H1 (cell line): Measurements from ENCODE around the gene SAE1. TPM values are rescaled to one million over a fixed set of nuclear protein-coding genes. Genes with fewer than 3 reads are reported as not detected.

Experiments
- GABPA ChIP-seq: IDR thresholded peaks from 2 replicates; pipeline ENCODE4 v1.6.1; 2011; ENCODE audit warnings: mild to moderate bottlenecking, low read length, moderate library complexity, borderline replicate concordance; ENCODE audit not compliant: insufficient read depth
- HDAC6 ChIP-seq: IDR thresholded peaks from one replicate; pipeline ENCODE4 v1.7.1; 2012; ENCODE audit warnings: low read depth, mild to moderate bottlenecking, inconsistent platforms, low read length, moderate library complexity
- JUN ChIP-seq: IDR thresholded peaks from 2 replicates; pipeline ENCODE4 v1.6.1; 2011; ENCODE audit warnings: low read depth, mild to moderate bottlenecking, improper control_type of control experiment, low read length
- POLR2A ChIP-seq, 2 experiments: IDR thresholded peaks; 1 replicate in 1 of 2; 2 replicates in 1 of 2; pipeline ENCODE4 v1.6.1; 2011; ENCODE audit warnings: low read depth in 2 of 2, low read length in 2 of 2, mild to moderate bottlenecking in 2 of 2; ENCODE audit errors: control extremely low read depth in 1 of 2
- POLR2AphosphoS5 ChIP-seq: IDR thresholded peaks from 2 replicates; pipeline ENCODE4 v1.6.1; 2011; ENCODE audit warnings: low read depth, low read length
- RBBP5 ChIP-seq: IDR thresholded peaks from 2 replicates; pipeline ENCODE4 v1.7.1; 2012; ENCODE audit warnings: low read depth, mild to moderate bottlenecking, inconsistent platforms, low read length, moderate library complexity, borderline replicate concordance
- SP1 ChIP-seq: IDR thresholded peaks from 2 replicates; pipeline ENCODE4 v1.6.1; 2011; ENCODE audit warnings: low read depth, low read length
- SUZ12 ChIP-seq: fragments of 200-600 bp; sonication (generic); IDR thresholded peaks from 2 replicates; pipeline ENCODE4 v1.6.1; 2012; ENCODE audit warnings: mild to moderate bottlenecking, inconsistent platforms, low read length, moderate library complexity, mixed read lengths
- TAF1 ChIP-seq: IDR thresholded peaks from 2 replicates; pipeline ENCODE4 v1.6.1; 2011; ENCODE audit warnings: mild to moderate bottlenecking, low read depth, low read length
- polyA plus RNA-seq, 7 experiments: library from polyadenylated mRNA; depleted of rRNA in 3 of 7; stranded (reverse) in 5 of 7; unstranded in 2 of 7; fragments of >200 nt in 5 of 7; fragments of 200-250 nt in 2 of 7; gene quantifications; 1 replicate in 5 of 7; 2 replicates in 1 of 7; 4 replicates in 1 of 7; pipeline versions ENCODE4 v1.2.1 to v1.2.3, GENCODE V29; 2011 to 2013; ENCODE audit warnings: missing spikeins in 2 of 7, mixed read lengths in 2 of 7
- total RNA-seq: library from RNA; stranded (reverse); fragmentation: NEBNext Ultra II Directional; extraction: Animal tissue kit (Norgen Biotek cat#: 25700); gene quantifications from 2 replicates; pipeline ENCODE4 v1.2.1, GENCODE V29; 2021
- TF ChIP-seq, protein P1 (sequence below): fragments of 300-600 bp; sonication (generic); IDR thresholded peaks from 2 replicates; pipeline ENCODE4 v1.7.1; 2012; ENCODE audit warnings: low read length, moderate library complexity, mild to moderate bottlenecking, inconsistent platforms; ENCODE audit not compliant: insufficient replicate concordance

Gene SAE1
- total and polyA plus RNA-seq, 2 of the 8 experiments (the other 6 are each of a cell fraction or from before 2014, with no cell fraction given) = 213 to 268 TPM

DNA sequence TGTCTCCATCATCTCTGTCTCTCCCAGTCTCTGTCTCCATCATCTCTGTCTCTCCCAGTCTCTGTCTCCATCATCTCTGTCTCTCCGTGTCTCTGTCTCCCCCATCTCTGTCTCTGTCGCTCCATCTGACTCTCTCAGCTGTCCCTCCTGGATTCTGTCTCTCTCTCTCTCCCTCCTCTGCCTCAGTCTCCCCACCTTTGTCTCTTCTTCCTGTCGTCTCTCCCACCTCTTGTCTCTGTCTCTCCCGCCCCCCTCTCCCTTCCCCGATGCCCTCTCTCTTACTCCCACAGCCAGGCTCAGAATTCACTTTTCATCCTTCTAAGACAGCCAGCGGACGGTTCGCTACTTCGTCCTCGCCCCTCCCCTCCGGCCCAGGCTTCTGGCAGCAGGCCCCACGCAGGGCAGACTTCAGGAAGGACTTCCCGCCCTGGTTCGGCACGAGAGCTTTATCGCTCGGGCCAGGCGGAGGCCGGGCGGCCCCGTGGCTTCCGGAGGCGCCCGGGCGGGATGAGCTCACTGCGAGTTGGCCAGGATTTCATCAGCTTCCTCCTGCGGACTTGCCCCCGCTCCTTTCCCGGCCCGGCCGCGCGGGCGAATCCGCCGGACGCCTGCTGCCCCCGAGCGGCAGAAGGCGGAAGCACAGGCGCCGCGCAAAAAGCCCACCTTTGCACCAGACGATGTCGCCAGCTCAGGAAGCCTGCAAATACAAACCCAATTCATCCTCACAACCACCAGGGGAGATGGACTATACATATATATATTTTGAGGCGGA is 113.3 kb downstream of the SAE1 start (continued):
- TF ChIP-seq POLR2AphosphoS5 (no peak), JUN (peak; percentile 90), GABPA (0 out of 2 replicates have a peak, but pooled peaks have one; percentile 55), SP1 (no peak), HDAC6 (no peak), RBBP5 (no peak), TAF1 (no peak; the same call in 1 of the 2 replicates), POLR2A (IDR thresholded peaks at IDR 0.05; ENCODE audit: control extremely low read depth in 1 of 2, low read depth in 2 of 2, low read length in 2 of 2) (no peak), SUZ12 (no peak)
- TF ChIP-seq, protein P1, sequence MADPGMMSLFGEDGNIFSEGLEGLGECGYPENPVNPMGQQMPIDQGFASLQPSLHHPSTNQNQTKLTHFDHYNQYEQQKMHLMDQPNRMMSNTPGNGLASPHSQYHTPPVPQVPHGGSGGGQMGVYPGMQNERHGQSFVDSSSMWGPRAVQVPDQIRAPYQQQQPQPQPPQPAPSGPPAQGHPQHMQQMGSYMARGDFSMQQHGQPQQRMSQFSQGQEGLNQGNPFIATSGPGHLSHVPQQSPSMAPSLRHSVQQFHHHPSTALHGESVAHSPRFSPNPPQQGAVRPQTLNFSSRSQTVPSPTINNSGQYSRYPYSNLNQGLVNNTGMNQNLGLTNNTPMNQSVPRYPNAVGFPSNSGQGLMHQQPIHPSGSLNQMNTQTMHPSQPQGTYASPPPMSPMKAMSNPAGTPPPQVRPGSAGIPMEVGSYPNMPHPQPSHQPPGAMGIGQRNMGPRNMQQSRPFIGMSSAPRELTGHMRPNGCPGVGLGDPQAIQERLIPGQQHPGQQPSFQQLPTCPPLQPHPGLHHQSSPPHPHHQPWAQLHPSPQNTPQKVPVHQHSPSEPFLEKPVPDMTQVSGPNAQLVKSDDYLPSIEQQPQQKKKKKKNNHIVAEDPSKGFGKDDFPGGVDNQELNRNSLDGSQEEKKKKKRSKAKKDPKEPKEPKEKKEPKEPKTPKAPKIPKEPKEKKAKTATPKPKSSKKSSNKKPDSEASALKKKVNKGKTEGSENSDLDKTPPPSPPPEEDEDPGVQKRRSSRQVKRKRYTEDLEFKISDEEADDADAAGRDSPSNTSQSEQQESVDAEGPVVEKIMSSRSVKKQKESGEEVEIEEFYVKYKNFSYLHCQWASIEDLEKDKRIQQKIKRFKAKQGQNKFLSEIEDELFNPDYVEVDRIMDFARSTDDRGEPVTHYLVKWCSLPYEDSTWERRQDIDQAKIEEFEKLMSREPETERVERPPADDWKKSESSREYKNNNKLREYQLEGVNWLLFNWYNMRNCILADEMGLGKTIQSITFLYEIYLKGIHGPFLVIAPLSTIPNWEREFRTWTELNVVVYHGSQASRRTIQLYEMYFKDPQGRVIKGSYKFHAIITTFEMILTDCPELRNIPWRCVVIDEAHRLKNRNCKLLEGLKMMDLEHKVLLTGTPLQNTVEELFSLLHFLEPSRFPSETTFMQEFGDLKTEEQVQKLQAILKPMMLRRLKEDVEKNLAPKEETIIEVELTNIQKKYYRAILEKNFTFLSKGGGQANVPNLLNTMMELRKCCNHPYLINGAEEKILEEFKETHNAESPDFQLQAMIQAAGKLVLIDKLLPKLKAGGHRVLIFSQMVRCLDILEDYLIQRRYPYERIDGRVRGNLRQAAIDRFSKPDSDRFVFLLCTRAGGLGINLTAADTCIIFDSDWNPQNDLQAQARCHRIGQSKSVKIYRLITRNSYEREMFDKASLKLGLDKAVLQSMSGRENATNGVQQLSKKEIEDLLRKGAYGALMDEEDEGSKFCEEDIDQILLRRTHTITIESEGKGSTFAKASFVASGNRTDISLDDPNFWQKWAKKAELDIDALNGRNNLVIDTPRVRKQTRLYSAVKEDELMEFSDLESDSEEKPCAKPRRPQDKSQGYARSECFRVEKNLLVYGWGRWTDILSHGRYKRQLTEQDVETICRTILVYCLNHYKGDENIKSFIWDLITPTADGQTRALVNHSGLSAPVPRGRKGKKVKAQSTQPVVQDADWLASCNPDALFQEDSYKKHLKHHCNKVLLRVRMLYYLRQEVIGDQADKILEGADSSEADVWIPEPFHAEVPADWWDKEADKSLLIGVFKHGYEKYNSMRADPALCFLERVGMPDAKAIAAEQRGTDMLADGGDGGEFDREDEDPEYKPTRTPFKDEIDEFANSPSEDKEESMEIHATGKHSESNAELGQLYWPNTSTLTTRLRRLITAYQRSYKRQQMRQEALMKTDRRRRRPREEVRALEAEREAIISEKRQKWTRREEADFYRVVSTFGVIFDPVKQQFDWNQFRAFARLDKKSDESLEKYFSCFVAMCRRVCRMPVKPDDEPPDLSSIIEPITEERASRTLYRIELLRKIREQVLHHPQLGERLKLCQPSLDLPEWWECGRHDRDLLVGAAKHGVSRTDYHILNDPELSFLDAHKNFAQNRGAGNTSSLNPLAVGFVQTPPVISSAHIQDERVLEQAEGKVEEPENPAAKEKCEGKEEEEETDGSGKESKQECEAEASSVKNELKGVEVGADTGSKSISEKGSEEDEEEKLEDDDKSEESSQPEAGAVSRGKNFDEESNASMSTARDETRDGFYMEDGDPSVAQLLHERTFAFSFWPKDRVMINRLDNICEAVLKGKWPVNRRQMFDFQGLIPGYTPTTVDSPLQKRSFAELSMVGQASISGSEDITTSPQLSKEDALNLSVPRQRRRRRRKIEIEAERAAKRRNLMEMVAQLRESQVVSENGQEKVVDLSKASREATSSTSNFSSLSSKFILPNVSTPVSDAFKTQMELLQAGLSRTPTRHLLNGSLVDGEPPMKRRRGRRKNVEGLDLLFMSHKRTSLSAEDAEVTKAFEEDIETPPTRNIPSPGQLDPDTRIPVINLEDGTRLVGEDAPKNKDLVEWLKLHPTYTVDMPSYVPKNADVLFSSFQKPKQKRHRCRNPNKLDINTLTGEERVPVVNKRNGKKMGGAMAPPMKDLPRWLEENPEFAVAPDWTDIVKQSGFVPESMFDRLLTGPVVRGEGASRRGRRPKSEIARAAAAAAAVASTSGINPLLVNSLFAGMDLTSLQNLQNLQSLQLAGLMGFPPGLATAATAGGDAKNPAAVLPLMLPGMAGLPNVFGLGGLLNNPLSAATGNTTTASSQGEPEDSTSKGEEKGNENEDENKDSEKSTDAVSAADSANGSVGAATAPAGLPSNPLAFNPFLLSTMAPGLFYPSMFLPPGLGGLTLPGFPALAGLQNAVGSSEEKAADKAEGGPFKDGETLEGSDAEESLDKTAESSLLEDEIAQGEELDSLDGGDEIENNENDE = no peak
